ENCODE measurements around the gene B3GALT5. TPM values are rescaled to one million over a fixed set of nuclear protein-coding genes. Genes with fewer than 3 reads are reported as not detected.

Gene B3GALT5
- total and polyA plus RNA-seq, 2 of the 4 experiments (the other 2 are of a cell fraction): 0.05 to 0.18 TPM

GRCh38 chr21:39597595-39597994 is 15.1 kb upstream of the B3GALT5 start:
- Histone ChIP-seq H3K4me2 (ENCODE audit: low read depth, low read length) (no peak overlapping the region), H4K8ac (ENCODE audit: low read depth in 2 of 2, low read length in 2 of 2) (no peak overlapping the region), H3K27me3 (ENCODE audit: control insufficient read depth, insufficient read depth, low read length) (peaks cover 2% of the 10 kb centered on the region; the same call in 1 of the 2 replicates), H4K20me1 (ENCODE audit: insufficient read depth, low read length) (no peaks in the 10 kb centered on the region), H3K14ac (replicated peaks; ENCODE audit: low read depth, low read length) (no peak overlapping the region), H3K9me3 (ENCODE audit: control insufficient read depth, insufficient read depth, low read length) (no peaks in the 10 kb centered on the region), H2BK5ac (ENCODE audit: low read depth, low read length, poor library complexity, severe bottlenecking) (no peak overlapping the region), H3K18ac (ENCODE audit: low read depth, low read length) (no peak overlapping the region), H3K9ac (ENCODE audit: low read depth, low read length) (no peak overlapping the region), H3K9me1 (ENCODE audit: insufficient read depth, low read length) (no peaks in the 10 kb centered on the region), H3K56ac (ENCODE audit: extremely low read depth, insufficient read depth, low read length) (no peak overlapping the region), H2AK5ac (ENCODE audit: low read depth, low read length) (no peak overlapping the region), H2BK20ac (ENCODE audit: low read depth, low read length) (no peak overlapping the region), H4K5ac (ENCODE audit: low read depth, low read length) (no peak overlapping the region), H3K23ac (ENCODE audit: low read depth, low read length) (no peak overlapping the region), H3K79me1 (ENCODE audit: low read depth in 1 of 2, low read length in 2 of 2) (no peaks in the 10 kb centered on the region), H3K36me3 (ENCODE audit: control insufficient read depth, insufficient read depth, low read length) (no peaks in the 10 kb centered on the region), H3K4ac (ENCODE audit: low read depth, low read length) (no peak overlapping the region), H2AFZ (replicated peaks; ENCODE audit: low read length, poor library complexity) (no peak overlapping the region), H2BK120ac (ENCODE audit: low read depth, low read length) (no peak overlapping the region), H2AK9ac (replicated peaks; ENCODE audit: low read depth, low read length, poor library complexity) (no peak overlapping the region), H3K4me3 (ENCODE audit: insufficient read depth, low read depth, low read length) (no peak overlapping the region), H2BK15ac (ENCODE audit: low read depth, low read length) (no peak overlapping the region), H3K4me1 (ENCODE audit: control insufficient read depth, insufficient read depth, low read length) (no peaks in the 10 kb centered on the region), H3K27ac (ENCODE audit: insufficient read depth, low read length) (no peak overlapping the region), H4K91ac (ENCODE audit: insufficient read depth, low read depth, low read length) (no peak overlapping the region)
- CTCF ChIA-PET: no interaction called here
- intact Hi-C loops (cut with micrococcal nuclease): no loop called here
- no CpG with 5 or more reads among the region's 7 CpGs for WGBS, 2 experiments (ENCODE audit: extremely low coverage in 2 of 2, insufficient read length in 1 of 2)
- in situ Hi-C loops (cut with MboI; ENCODE audit: low sequenced_read_pairs): no loop called here
- no TSS peak for BruUV-seq (replicated peaks)
- POLR2A ChIA-PET (ENCODE audit: unreplicated experiment): no interaction called here
- dilution Hi-C loops (cut with HindIII; ENCODE audit: low sequenced_read_pairs, unreplicated experiment): no loop called here
- no peak for TF ChIP-seq RAD21 (IDR thresholded peaks at IDR 0.05; ENCODE audit: low read length)
- no peak for TF ChIP-seq MAFK (IDR thresholded peaks at IDR 0.05; ENCODE audit: low read depth, low read length)
- DNase-seq (no peak), ATAC-seq (ENCODE audit: low read depth) (no peak)
